T1000 (cell line): ENCODE measurements around the gene CCDC77.

Experiments used
- DNase-seq: peaks from one replicate; lab custom pipeline; 2025; ENCODE audit warnings: mixed read lengths; lab: John Stamatoyannopoulos, UW

CCDC77 gene

GRCh38 chr12:452667-453210, 51.3 kb downstream of the CCDC77 start:
- DNase-seq: no peak

DNA sequence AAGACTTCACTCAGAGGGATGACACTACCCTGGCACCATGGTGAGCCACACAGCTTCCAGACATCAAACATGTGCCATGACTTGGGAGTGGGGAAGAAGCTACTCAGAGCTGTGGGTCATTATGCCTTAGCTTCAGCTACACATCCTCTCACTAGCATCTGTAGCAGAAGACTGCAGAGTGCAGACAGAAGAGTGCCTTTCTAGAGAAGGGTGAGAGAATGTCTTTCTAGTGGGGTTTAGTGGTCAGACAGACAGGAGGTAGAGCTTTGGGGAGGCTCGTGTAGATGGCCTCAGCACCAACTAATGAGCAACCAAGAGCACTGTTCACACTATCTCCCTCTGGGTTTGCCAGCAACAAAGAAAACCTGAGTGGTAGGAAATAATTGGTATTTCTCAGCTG, 53.4 kb downstream of the CCDC77 start:
- no peak for DNase-seq

DNA sequence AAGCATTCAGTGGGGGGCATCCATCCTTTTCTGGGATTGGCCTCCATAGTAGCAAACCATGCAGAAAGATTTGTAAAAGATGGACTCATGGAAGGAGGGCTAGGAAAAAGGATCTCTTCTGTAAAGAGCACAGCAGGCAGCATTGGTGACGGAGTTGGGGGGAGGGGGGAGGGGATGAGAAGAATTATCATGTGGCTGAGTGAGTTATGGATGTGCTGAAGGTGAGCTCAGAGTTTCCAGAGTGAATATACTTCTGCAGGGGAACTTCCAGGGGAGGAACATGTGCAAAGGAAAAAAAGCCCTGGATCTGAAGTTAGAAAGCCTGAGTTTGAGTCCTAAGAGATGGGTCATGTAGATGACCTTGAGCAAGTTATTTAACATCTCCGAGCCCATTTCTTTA, 54.4 kb downstream of the CCDC77 start:
- DNase-seq: no peak

GRCh38 chr12:457676-458075, 56.2 kb downstream of the CCDC77 start:
- no peak for DNase-seq

- DNase-seq: no peak
These were observed 57.6 kb downstream of the CCDC77 start for GRCh38 chr12:459050-459429.

DNA sequence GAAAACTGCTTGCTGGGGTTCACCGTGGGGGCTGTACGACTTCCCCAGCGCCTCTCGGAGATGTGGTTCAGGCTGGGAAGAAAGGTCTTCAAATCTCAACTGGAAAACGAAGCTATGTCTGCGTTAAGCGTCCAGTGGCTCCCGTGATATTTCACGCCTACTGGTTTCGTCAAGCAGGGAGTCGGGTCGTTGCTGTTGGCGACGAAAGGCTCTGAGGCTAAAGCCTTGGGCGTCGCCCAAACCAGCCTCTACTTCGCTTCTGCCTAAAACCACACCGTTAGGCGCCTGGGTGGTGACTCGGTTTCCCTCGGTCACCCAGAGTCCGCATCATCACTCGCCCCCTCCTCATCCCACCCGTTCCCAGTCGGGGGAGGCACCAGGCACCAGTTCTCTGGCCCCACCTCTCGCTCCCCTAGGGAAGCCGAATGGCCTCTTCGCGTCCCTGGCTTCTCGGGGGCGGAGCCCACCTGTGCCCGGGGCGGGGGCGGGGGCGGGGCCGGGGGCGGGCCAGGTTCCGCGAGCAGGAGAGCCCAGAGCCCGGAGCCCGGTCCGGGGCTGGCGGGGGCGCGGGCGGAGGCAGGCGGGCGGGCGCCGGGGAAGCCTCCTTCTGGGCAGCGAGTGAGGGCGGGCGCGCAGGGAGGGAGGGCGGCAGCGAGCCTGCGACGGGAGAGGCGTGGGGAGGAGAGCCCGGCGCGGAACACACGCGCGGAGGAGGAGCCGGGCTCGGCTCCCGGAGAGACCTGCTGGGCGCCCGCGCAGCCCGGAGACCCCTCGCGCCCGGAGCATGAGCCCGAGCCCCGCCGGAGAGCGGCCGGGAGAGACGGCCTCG, 58.2 kb downstream of the CCDC77 start, which contains the start of gene B4GALNT3:
TSS of gene B4GALNT3 (plus strand) at position 510 of the 829 bp plus-strand sequence. CDS start 438 bp downstream, outside the sequence.
- DNase-seq: no peak

DNA sequence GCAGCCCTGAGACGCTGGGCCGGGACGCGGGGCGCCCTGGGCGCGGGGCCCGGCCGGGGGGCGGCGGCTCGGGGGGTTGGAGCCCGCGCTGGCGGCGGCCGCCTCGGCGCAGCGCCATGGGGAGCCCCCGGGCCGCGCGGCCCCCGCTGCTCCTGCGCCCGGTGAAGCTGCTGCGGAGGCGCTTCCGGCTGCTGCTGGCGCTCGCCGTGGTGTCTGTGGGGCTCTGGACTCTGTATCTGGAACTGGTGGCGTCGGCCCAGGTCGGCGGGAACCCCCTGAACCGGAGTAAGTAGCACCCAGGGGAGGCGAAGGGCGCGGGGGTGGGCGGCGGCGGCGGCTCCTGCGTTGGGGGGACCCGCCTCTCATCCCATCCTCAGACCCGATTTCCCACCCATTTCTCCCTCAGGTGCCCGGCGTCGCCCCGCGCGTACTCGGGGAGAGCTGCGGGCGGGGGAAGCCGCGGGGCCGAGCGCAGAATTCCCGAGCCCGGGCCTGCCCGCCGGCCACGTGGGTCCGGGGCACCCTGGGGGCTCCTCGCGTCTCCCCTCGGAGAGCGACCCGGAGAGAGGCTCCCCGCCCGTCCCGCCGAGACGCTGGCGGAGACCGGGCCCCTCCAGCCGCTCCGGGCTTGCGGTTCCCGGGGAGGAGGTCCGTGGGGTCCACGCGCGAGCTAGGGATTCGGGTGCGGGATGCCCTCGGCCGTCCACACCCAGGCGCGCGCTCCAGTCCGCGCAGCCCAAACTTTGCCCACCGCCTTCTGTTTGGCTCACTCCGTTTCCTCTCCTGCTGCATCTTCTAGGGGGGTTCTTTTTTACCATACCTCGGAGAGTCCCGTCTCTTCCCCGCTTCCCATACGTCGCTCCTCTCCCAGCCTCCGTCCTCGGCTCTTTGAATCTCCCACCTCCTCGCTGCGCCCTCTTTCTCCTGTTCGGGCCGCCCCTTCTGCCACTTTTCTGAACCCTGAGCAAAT, 59.1 kb downstream of the CCDC77 start:
- no peak for DNase-seq

DNA sequence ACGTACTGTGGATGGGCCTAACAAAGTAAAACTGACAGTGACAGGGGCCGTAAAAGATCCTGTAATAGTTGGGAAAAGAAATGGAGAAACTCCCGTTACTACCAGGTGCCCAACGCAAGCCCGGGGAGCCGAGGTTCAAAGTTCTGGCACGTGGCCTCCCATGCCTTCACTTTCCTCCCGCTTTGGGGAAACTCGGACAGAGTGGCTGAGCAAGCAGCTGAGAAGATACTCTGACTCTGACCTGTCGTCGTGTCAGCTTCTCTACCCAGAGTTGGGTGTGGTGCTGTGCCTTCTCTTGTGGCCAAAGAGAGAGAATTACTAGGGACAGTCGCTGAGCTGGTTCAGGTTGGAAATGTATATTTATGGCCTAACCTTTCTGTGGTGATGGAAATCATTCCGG, 60.0 kb downstream of the CCDC77 start:
- no peak for DNase-seq

DNA sequence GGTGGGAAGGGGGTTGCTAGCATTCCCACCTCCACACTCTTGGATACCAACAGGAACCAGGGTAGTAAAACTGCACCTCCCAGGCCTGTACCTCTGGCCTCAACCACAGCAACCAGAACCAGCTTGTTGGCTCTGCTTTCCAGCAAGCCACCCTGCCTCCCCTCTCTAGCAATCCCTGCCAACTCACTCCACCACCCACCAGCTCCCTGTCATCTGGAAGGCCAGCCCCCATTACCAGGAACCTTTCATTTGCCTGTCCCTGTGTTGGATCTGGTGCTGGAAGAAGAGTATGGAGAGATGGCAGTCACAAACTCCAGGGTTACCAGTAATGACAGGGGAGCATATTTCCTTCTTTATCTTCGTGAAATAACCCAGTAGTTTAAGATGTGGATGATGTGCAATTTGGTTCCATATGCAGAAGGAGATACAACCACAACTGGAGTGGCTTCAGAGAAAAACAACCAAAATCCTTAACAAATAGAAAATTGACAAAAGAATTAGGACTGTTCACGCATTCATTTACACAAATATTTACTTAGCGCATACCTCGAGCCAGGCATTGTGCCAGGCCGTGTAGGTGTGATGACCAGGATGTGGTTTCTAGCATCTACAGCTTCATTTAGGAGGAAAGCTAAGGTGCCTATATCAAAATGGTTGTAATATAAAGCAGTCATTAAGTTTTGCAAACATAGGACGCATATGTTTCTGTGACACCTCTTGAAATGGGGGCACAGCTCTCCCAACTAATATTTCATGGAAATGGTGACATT, 61.7 kb downstream of the CCDC77 start:
- no peak for DNase-seq

DNA sequence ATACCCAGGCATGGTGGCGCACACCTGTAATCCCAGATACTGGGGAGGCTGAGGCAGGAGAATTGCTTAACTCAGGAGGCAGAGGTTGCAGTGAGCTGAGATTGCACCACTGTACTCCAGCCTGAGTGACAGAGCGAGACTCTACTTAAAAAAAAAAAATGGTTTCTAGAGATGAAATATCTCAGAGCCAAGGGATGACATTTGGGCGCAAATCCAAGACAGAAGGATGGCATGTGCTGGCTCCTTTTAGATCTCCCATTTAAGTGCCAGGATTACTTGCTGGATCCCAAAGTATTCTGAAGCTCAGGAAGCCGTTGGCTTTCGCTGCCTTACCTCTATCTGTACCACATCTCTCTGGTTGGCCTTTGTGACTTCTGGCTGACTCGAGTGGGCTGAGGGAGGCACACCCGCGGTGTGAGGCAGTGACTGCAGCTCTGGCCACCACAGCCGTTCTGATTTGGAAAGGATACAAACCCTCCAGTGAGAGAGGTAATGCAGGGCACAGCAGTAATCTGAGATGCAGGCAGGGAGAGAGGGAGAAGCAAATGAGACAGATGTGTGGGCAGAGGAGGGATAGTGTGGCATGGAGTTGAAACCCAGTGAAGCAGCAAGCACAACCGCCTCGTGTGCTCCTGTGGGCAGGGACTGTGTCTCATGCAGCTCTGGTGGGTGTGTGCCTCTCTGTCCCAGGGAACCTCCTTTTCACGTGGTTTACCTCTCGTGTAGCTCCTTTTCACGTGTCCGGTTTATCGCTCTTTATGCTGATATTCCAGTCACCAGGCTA, 63.2 kb downstream of the CCDC77 start:
- no peak for DNase-seq

GRCh38 chr12:466039-466438, 64.6 kb downstream of the CCDC77 start:
- no peak for DNase-seq

GRCh38 chr12:466762-467161, 65.3 kb downstream of the CCDC77 start:
- no peak for DNase-seq

- DNase-seq: no peak
These were observed 66.1 kb downstream of the CCDC77 start for GRCh38 chr12:467591-467990.

GRCh38 chr12:468671-469389, 67.4 kb downstream of the CCDC77 start:
- DNase-seq: no peak

GRCh38 chr12:470133-470532, 68.7 kb downstream of the CCDC77 start:
- no peak for DNase-seq

DNA sequence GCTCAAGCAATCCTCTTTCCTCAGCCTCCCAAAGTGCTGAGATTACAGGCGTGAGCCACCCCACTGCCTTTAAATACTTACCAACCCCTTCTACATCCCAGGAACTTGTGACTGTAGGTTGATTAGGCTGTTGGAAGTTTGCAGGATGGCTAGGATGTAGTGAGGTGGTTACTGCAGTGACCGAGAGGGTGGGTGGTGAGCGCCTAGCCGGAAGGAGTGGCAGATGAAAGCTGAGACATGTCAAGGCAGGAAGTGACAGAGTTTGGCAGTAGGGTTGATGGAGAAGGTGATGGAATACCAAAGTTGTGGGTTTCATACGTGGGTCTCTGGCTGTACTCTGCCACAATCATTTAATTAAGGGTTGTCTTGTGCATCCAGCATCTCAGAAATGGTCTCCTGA, 71.8 kb downstream of the CCDC77 start:
- DNase-seq: no peak

- no peak for DNase-seq
These were observed 72.6 kb downstream of the CCDC77 start for GRCh38 chr12:473863-474577.

GRCh38 chr12:475286-475685, 73.8 kb downstream of the CCDC77 start:
- DNase-seq: no peak

- DNase-seq: no peak
These were observed 77.7 kb downstream of the CCDC77 start for GRCh38 chr12:479161-479560.
